Keratinocyte (primary cell): Measurements from ENCODE around the gene ADAM19. TPM values are rescaled to one million over a fixed set of nuclear protein-coding genes. Genes with fewer than 3 reads are reported as not detected.

Experiments used
- DNase-seq: peaks from one replicate; pipeline ENCODE4 v3.0.0-alpha.2; 2011; ENCODE audit warnings: low read depth, missing footprints, low spot score
- FAIRE-seq: peaks from 2 replicates; lab custom pipeline; 2011; peaks lifted over from hg19 to GRCh38; lab: Jason Lieb, UNC
- H2AFZ ChIP-seq: 2 replicates; pipeline ENCODE4 v1.6.0; 2012; ENCODE audit warnings: low read length, control low read depth, inconsistent platforms; ENCODE audit not compliant: control insufficient read depth
- H3K27ac ChIP-seq: 2 replicates; pipeline ENCODE4 v1.5.1; 2011; ENCODE audit warnings: low read length; ENCODE audit not compliant: control insufficient read depth, insufficient read depth
- H3K27me3 ChIP-seq: 3 replicates; pipeline ENCODE4 v1.6.0; 2011; ENCODE audit warnings: low read length; ENCODE audit not compliant: control insufficient read depth, insufficient read depth; ENCODE audit errors: extremely low read depth
- H3K36me3 ChIP-seq, 2 experiments: 2 replicates in 1 of 2; 3 replicates in 1 of 2; pipeline ENCODE4 v1.5.1; 2011; ENCODE audit warnings: low read length in 2 of 2, mild to moderate bottlenecking in 1 of 2; ENCODE audit not compliant: control insufficient read depth in 2 of 2, insufficient read depth in 2 of 2; ENCODE audit errors: extremely low read depth in 1 of 2
- H3K4me1 ChIP-seq: 3 replicates; pipeline ENCODE4 v1.5.1; 2011; ENCODE audit warnings: low read length; ENCODE audit not compliant: control insufficient read depth, insufficient read depth; ENCODE audit errors: extremely low read depth
- H3K4me2 ChIP-seq: 3 replicates; pipeline ENCODE4 v1.6.0; 2011; ENCODE audit warnings: low read depth, low read length; ENCODE audit not compliant: control insufficient read depth, insufficient read depth; ENCODE audit errors: extremely low read depth
- H3K4me3 ChIP-seq, 3 experiments: fragments of 200-600 bp in 1 of 3; sonication (generic) in 1 of 3; 2 replicates in 2 of 3; 3 replicates in 1 of 3; pipeline ENCODE4 v1.5.1; 2011 to 2016; ENCODE audit warnings: low read length in 3 of 3, mild to moderate bottlenecking in 3 of 3, control low read depth in 2 of 3, inconsistent platforms in 1 of 3, low read depth in 1 of 3, mixed read lengths in 1 of 3, mixed run types in 1 of 3, moderate library complexity in 1 of 3; ENCODE audit not compliant: control insufficient read depth in 2 of 3, insufficient read depth in 2 of 3; ENCODE audit errors: extremely low read depth in 1 of 3
- H3K79me2 ChIP-seq: 2 replicates; pipeline ENCODE4 v1.6.0; 2012; ENCODE audit warnings: low read length; ENCODE audit not compliant: control insufficient read depth, insufficient read depth
- H3K9ac ChIP-seq: 3 replicates; pipeline ENCODE4 v1.6.0; 2011; ENCODE audit warnings: low read length; ENCODE audit not compliant: control insufficient read depth, insufficient read depth; ENCODE audit errors: extremely low read depth
- H3K9me1 ChIP-seq: 3 replicates; pipeline ENCODE4 v1.6.0; 2011; ENCODE audit warnings: low read length; ENCODE audit not compliant: control insufficient read depth, insufficient read depth; ENCODE audit errors: extremely low read depth
- H3K9me3 ChIP-seq: 2 replicates; pipeline ENCODE4 v1.5.1; 2012; ENCODE audit warnings: low read depth, low read length; ENCODE audit not compliant: control insufficient read depth
- H4K20me1 ChIP-seq: 3 replicates; pipeline ENCODE4 v1.6.0; 2011; ENCODE audit warnings: low read length; ENCODE audit not compliant: control insufficient read depth, insufficient read depth; ENCODE audit errors: extremely low read depth
- EZH2 ChIP-seq: IDR thresholded peaks from one replicate; pipeline ENCODE4 v1.6.1; 2012; ENCODE audit warnings: inconsistent platforms, mild to moderate bottlenecking, low read length, moderate library complexity
- dilution Hi-C: fragments of 300-500 bp; cut with MboI; formaldehyde crosslinking; loops from one replicate; pipeline ENCODE4 v1.7.0; 2020; ENCODE audit warnings: low sequenced_read_pairs; ENCODE audit not compliant: extremely low pct_ligation_motif_present
- polyA plus RNA-seq, 5 experiments: library from polyadenylated mRNA; depleted of rRNA in 3 of 5; stranded (reverse) in 3 of 5; stranded (forward) in 1 of 5; unstranded in 1 of 5; fragments of >200 nt; gene quantifications; 1 replicate in 1 of 5; 2 replicates in 3 of 5; 3 replicates in 1 of 5; pipeline versions ENCODE4 v1.2.1 to v1.2.3, GENCODE V29; 2011 to 2012; ENCODE audit warnings: missing spikeins in 2 of 5, low read depth in 1 of 5, low replicate concordance in 1 of 5
- TF ChIP-seq, protein P1 (sequence below), 3 experiments: IDR thresholded peaks in 1 of 3; conservative IDR thresholded peaks in 1 of 3; optimal IDR thresholded peaks in 1 of 3; 2 replicates in 2 of 3; 3 replicates in 1 of 3; pipeline versions ENCODE3 to v1.5.1; 2011; ENCODE audit warnings: low read length in 3 of 3, mild to moderate bottlenecking in 3 of 3, moderate library complexity in 2 of 3, control low read depth in 1 of 3, inconsistent platforms in 1 of 3; ENCODE audit not compliant: insufficient read depth in 2 of 3; ENCODE audit errors: extremely low read depth in 1 of 3

The ADAM19 gene
- polyA plus RNA-seq, 1 donor (not counting 4 experiments of a cell fraction or from before 2014, with no cell fraction given) = 22.7 TPM

DNA sequence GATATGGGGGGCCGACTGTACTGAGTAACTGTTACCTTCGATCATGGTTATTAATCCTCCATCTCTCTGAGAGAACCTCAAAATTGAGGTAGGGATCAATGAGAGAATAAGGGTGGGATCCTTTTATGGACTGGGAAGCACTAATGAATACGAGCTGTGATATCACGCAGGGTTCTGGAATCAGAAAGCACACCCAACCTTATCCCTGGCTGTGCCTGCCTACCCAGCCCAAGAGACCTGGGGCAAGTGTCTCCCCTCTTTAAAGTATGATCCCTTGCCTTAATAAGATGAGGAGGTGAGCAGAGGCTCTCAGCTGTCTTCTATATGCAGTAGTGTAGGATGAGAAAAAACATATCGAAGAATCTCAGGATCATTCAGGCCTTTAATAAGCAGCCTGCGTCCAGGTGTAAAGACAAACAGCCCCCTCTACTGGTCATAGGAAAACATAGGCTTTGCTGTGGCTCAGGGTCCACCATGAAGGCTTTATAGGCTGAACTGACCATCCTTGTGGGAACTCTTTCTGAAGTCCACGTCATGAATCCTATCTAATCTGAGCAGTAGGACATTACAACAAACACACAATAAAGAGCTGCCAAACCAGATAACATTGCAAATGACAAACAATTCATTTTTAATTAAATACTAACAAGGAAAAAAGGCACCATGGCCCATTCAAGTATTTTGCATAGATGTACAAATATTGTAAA, 98.7 kb downstream of the ADAM19 start:
- Histone ChIP-seq H3K9ac (no peak overlapping the region), H3K36me3 (peaks cover 16 to 29% of the 10 kb centered on the region in 2 experiments), H4K20me1 (no peaks in the 10 kb centered on the region), H3K27me3 (no peaks in the 10 kb centered on the region), H3K4me3 (no peak overlapping the region), H3K4me2 (no peak overlapping the region), H2AFZ (no peak overlapping the region), H3K27ac (no peak overlapping the region), H3K9me3 (no peaks in the 10 kb centered on the region), H3K9me1 (no peaks in the 10 kb centered on the region), H3K79me2 (no peaks in the 10 kb centered on the region), H3K4me1 (no peaks in the 10 kb centered on the region)
- dilution Hi-C loops = no loop called here
- DNase-seq = no peak
- peak; percentile 86 for FAIRE-seq
- TF ChIP-seq, protein P1, sequence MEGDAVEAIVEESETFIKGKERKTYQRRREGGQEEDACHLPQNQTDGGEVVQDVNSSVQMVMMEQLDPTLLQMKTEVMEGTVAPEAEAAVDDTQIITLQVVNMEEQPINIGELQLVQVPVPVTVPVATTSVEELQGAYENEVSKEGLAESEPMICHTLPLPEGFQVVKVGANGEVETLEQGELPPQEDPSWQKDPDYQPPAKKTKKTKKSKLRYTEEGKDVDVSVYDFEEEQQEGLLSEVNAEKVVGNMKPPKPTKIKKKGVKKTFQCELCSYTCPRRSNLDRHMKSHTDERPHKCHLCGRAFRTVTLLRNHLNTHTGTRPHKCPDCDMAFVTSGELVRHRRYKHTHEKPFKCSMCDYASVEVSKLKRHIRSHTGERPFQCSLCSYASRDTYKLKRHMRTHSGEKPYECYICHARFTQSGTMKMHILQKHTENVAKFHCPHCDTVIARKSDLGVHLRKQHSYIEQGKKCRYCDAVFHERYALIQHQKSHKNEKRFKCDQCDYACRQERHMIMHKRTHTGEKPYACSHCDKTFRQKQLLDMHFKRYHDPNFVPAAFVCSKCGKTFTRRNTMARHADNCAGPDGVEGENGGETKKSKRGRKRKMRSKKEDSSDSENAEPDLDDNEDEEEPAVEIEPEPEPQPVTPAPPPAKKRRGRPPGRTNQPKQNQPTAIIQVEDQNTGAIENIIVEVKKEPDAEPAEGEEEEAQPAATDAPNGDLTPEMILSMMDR (optimal IDR thresholded peaks at IDR 0.05 in 1 of 3, IDR thresholded peaks at IDR 0.05 in 1 of 3, conservative IDR thresholded peaks at IDR 0.05 in 1 of 3; ENCODE audit: extremely low read depth in 1 of 3, insufficient read depth in 2 of 3, low read length in 3 of 3) = peak; percentile 77 to 82 (median 80)
- TF ChIP-seq EZH2 = no peak

DNA sequence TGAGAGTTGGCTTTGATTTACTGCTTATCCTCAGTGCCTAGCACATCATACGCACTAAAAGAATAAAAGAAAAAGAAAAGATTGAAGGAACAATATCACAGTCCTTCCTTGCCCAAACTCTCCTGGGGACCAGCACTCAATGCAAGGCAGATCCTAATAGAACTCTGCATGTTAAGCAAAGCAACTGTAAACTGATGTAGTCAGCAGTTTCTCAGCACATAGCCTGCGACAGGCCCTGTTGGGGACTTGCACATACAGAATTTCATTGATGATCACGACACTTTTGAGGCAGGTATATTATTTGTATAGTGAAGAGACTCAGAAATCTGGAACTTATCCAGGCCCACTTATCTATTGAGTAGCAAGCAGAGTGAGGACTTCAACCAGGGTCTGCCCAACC, 100.1 kb downstream of the ADAM19 start:
- DNase-seq = no peak
- Histone ChIP-seq H3K36me3 (peaks cover 10 to 36% of the 10 kb centered on the region in 2 experiments), H3K27me3 (no peaks in the 10 kb centered on the region), H3K9me3 (no peaks in the 10 kb centered on the region), H3K4me3 (no peak overlapping the region), H2AFZ (no peak overlapping the region), H3K9me1 (no peaks in the 10 kb centered on the region), H3K27ac (no peak overlapping the region), H3K4me2 (no peak overlapping the region), H3K79me2 (no peaks in the 10 kb centered on the region), H3K9ac (no peak overlapping the region), H4K20me1 (no peaks in the 10 kb centered on the region), H3K4me1 (no peaks in the 10 kb centered on the region)
- dilution Hi-C loops = no loop called here
- no peak for TF ChIP-seq EZH2
- TF ChIP-seq, protein P1 (optimal IDR thresholded peaks at IDR 0.05 in 1 of 3, IDR thresholded peaks at IDR 0.05 in 1 of 3, conservative IDR thresholded peaks at IDR 0.05 in 1 of 3; ENCODE audit: extremely low read depth in 1 of 3, insufficient read depth in 2 of 3, low read length in 3 of 3) = no peak
- no peak for FAIRE-seq
